Trophoblast cell (in vitro differentiated cells and primary cell): ENCODE results near the gene COL5A1.
A peak's percentile ranks its signal among the peaks of the same experiment; 100 is the strongest.

Experiments
- DNase-seq, 2 donors: peaks; one replicate each; pipeline ENCODE4 v3.0.0-alpha.2; 2016
- H2AFZ ChIP-seq: 2 replicates; pipeline ENCODE4 v1.6.1; 2013; ENCODE audit warnings: low read length, moderate library complexity, mild to moderate bottlenecking; ENCODE audit not compliant: insufficient read depth, poor library complexity
- H2AK5ac ChIP-seq: 2 replicates; pipeline ENCODE4 v1.6.1; 2013; ENCODE audit warnings: mild to moderate bottlenecking, low read length
- H2BK120ac ChIP-seq: 2 replicates; pipeline ENCODE4 v1.6.1; 2013; ENCODE audit warnings: low read length, mild to moderate bottlenecking, moderate library complexity; ENCODE audit not compliant: insufficient read depth, poor library complexity
- H2BK12ac ChIP-seq: 2 replicates; pipeline ENCODE4 v1.6.1; 2013; ENCODE audit warnings: mild to moderate bottlenecking, low read length, moderate library complexity
- H2BK5ac ChIP-seq: 2 replicates; pipeline ENCODE4 v1.6.1; 2013; ENCODE audit warnings: low read length, low read depth, moderate library complexity, mild to moderate bottlenecking; ENCODE audit not compliant: poor library complexity
- H3K14ac ChIP-seq: 2 replicates; pipeline ENCODE4 v1.6.1; 2013; ENCODE audit warnings: mild to moderate bottlenecking, low read length
- H3K18ac ChIP-seq: 2 replicates; pipeline ENCODE4 v1.6.1; 2013; ENCODE audit warnings: mild to moderate bottlenecking, low read length
- H3K23ac ChIP-seq: 2 replicates; pipeline ENCODE4 v1.6.1; 2013; ENCODE audit warnings: low read length
- H3K27ac ChIP-seq: 2 replicates; pipeline ENCODE4 v1.5.1; 2013; ENCODE audit warnings: low read depth, mild to moderate bottlenecking, inconsistent platforms, low read length, moderate library complexity
- H3K27me3 ChIP-seq: 2 replicates; pipeline ENCODE4 v1.6.1; 2013; ENCODE audit warnings: inconsistent platforms, mild to moderate bottlenecking, low read length, moderate library complexity; ENCODE audit not compliant: insufficient read depth
- H3K36me3 ChIP-seq, 2 experiments: 1 replicate in 1 of 2; 2 replicates in 1 of 2; pipeline ENCODE4 v1.6.1; 2013; ENCODE audit warnings: low read length in 2 of 2, mild to moderate bottlenecking in 2 of 2, moderate library complexity in 1 of 2; ENCODE audit not compliant: insufficient read depth in 2 of 2, control insufficient read depth in 1 of 2
- H3K4ac ChIP-seq: 2 replicates; pipeline ENCODE4 v1.6.1; 2013; ENCODE audit warnings: low read depth, mild to moderate bottlenecking, low read length, moderate library complexity
- H3K4me1 ChIP-seq, 2 experiments: 1 replicate in 1 of 2; 2 replicates in 1 of 2; pipeline ENCODE4 v1.6.1; 2013; ENCODE audit warnings: low read length in 2 of 2, mild to moderate bottlenecking in 2 of 2, moderate library complexity in 1 of 2; ENCODE audit not compliant: insufficient read depth in 2 of 2, control insufficient read depth in 1 of 2
- H3K4me2 ChIP-seq: 2 replicates; pipeline ENCODE4 v1.6.1; 2013; ENCODE audit warnings: inconsistent platforms, mild to moderate bottlenecking, low read length, moderate library complexity
- H3K4me3 ChIP-seq: 2 replicates; pipeline ENCODE4 v1.5.1; 2013; ENCODE audit warnings: mild to moderate bottlenecking, low read depth, low read length, inconsistent platforms
- H3K79me1 ChIP-seq: one replicate; pipeline ENCODE4 v1.6.1; 2013; ENCODE audit warnings: low read length
- H3K79me2 ChIP-seq: 2 replicates; pipeline ENCODE4 v1.6.1; 2013; ENCODE audit warnings: low read length, mild to moderate bottlenecking; ENCODE audit not compliant: control insufficient read depth, insufficient read depth, poor library complexity
- H3K9ac ChIP-seq: 2 replicates; pipeline ENCODE4 v1.6.1; 2013; ENCODE audit warnings: mild to moderate bottlenecking, low read length
- H3K9me3 ChIP-seq: 2 replicates; pipeline ENCODE4 v1.6.1; 2013; ENCODE audit warnings: low read depth, mild to moderate bottlenecking, control low read depth, inconsistent platforms, low read length; ENCODE audit not compliant: insufficient read depth
- H4K12ac ChIP-seq: 2 replicates; pipeline ENCODE4 v1.6.1; 2013; ENCODE audit warnings: low read depth, mild to moderate bottlenecking, low read length, moderate library complexity
- H4K8ac ChIP-seq: 2 replicates; pipeline ENCODE4 v1.6.1; 2013; ENCODE audit warnings: low read depth, mild to moderate bottlenecking, low read length, moderate library complexity
- H4K91ac ChIP-seq: one replicate; pipeline ENCODE4 v1.6.1; 2013; ENCODE audit warnings: low read depth, mild to moderate bottlenecking, low read length, moderate library complexity
- WGBS: extraction: QIAGEN DNeasy Blood & Tissue Kit; methylation state at CpG from one replicate; pipeline ENCODE4 v1.1.7; 2013; ENCODE audit warnings: missing lambda C conversion rate; ENCODE audit not compliant: insufficient read length, insufficient coverage; ENCODE audit errors: extremely low coverage; 5-methylcytosine and 5-hydroxymethylcytosine counted together

The COL5A1 gene

GRCh38 chr9:134698587-134699342, 57.2 kb downstream of the COL5A1 start:
- no peak overlapping the region for H3K27ac ChIP-seq
- peaks cover 0 to 7% of the 10 kb centered on the region in 2 experiments for H3K4me1 ChIP-seq
- no peaks in the 10 kb centered on the region for H3K79me1 ChIP-seq
- H3K9me3 ChIP-seq: peaks cover 3% of the 10 kb centered on the region
- H3K23ac ChIP-seq: no peak overlapping the region
- no peak overlapping the region for H2AFZ ChIP-seq
- peak overlapping the region; percentile 16 for H3K18ac ChIP-seq
- H3K4me2 ChIP-seq: no peak overlapping the region
- H3K36me3 ChIP-seq: peaks cover 71 to 75% of the 10 kb centered on the region in 2 experiments
- no CpG with 5 or more reads among the region's 19 CpGs for WGBS
- H3K4ac ChIP-seq: no peak overlapping the region
- DNase-seq: peak; percentile 56 to 74
- H3K27me3 ChIP-seq: no peaks in the 10 kb centered on the region
- no peak overlapping the region for H2AK5ac ChIP-seq
- no peak overlapping the region for H3K4me3 ChIP-seq
- H3K9ac ChIP-seq: no peak overlapping the region
- no peak overlapping the region for H3K14ac ChIP-seq
- no peak overlapping the region for H4K8ac ChIP-seq
- no peaks in the 10 kb centered on the region for H3K79me2 ChIP-seq
- no peak overlapping the region for H4K91ac ChIP-seq
- no peak overlapping the region for H2BK120ac ChIP-seq
- H4K12ac ChIP-seq: no peak overlapping the region
- H2BK12ac ChIP-seq: no peak overlapping the region
- no peak overlapping the region for H2BK5ac ChIP-seq

GRCh38 chr9:134699343-134699740, 57.7 kb downstream of the COL5A1 start:
- H3K9ac ChIP-seq: no peak overlapping the region

GRCh38 chr9:134700636-134701350, 59.2 kb downstream of the COL5A1 start:
- Histone ChIP-seq H3K9ac (no peak overlapping the region), H4K8ac (no peak overlapping the region), H2AFZ (no peak overlapping the region), H3K23ac (no peak overlapping the region), H3K4ac (no peak overlapping the region), H3K4me3 (no peak overlapping the region), H4K12ac (no peak overlapping the region), H2AK5ac (no peak overlapping the region), H3K4me2 (no peak overlapping the region), H3K4me1 (peaks cover 0 to 7% of the 10 kb centered on the region in 2 experiments), H3K18ac (no peak overlapping the region), H3K14ac (no peak overlapping the region), H2BK5ac (no peak overlapping the region), H2BK120ac (no peak overlapping the region), H3K9me3 (peaks cover 3% of the 10 kb centered on the region), H3K27ac (no peak overlapping the region), H3K79me1 (no peaks in the 10 kb centered on the region), H3K79me2 (no peaks in the 10 kb centered on the region), H3K36me3 (peaks cover 69 to 74% of the 10 kb centered on the region in 2 experiments), H3K27me3 (no peaks in the 10 kb centered on the region), H2BK12ac (no peak overlapping the region), H4K91ac (no peak overlapping the region)
- no CpG with 5 or more reads among the region's 30 CpGs for WGBS
- no peak for DNase-seq

More at GRCh38 chr9:134699343-134699740, 57.7 kb downstream of the COL5A1 start:
- H2BK120ac ChIP-seq: no peak overlapping the region
- H2AFZ ChIP-seq: no peak overlapping the region
- peaks cover 3% of the 10 kb centered on the region for H3K9me3 ChIP-seq
- H3K27ac ChIP-seq: no peak overlapping the region
- H2BK5ac ChIP-seq: no peak overlapping the region
- no peak overlapping the region for H4K12ac ChIP-seq
- H3K79me1 ChIP-seq: no peaks in the 10 kb centered on the region
- H3K4me1 ChIP-seq: peaks cover 0 to 7% of the 10 kb centered on the region in 2 experiments
- H3K27me3 ChIP-seq: no peaks in the 10 kb centered on the region
- no peak overlapping the region for H2AK5ac ChIP-seq
- H4K91ac ChIP-seq: no peak overlapping the region
- peak overlapping the region; percentile 22 for H3K18ac ChIP-seq
- no peak for DNase-seq
- no CpG with 5 or more reads among the region's 6 CpGs for WGBS
- H3K4me3 ChIP-seq: no peak overlapping the region
- no peak overlapping the region for H3K4ac ChIP-seq
- H3K79me2 ChIP-seq: no peaks in the 10 kb centered on the region
- no peak overlapping the region for H3K14ac ChIP-seq
- H4K8ac ChIP-seq: no peak overlapping the region
- no peak overlapping the region for H3K23ac ChIP-seq
- no peak overlapping the region for H3K4me2 ChIP-seq
- peaks cover 70 to 74% of the 10 kb centered on the region in 2 experiments for H3K36me3 ChIP-seq
- H2BK12ac ChIP-seq: no peak overlapping the region

DNA sequence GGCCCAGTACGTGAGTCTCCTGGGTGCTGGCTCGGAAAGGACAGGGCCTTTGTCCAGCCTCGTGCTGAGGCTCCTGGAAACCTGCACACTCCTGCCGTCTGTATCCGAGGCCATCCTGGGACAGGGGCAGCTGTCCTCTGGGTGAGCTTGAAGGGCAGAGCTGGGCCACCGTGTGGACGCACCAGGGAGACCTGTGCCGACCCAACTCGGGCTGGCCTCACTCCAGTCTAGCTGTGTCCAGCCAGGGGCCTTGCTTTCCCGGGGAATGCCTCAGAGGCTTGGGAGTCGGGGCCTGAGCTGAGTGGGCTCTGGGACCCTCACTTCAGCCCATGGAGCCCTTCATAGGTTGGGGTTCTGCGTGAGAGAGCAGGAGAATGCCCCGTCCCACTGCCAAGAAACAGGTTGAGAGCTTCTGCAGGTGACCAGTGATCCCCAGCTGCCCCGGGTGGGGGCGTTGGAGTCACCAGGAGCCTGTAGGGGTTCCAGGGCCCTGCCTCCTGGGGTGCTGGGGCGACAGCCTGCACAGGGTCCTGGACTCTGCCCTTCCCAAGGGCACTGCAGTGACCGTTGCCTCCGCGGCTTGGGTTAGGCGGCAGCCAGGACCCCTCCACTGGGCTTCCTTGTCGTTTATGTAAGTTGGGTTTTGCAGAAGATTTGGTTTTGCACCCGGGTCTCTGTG, 60.1 kb downstream of the COL5A1 start:
- no peak overlapping the region for H3K4me2 ChIP-seq
- no peak overlapping the region for H3K9ac ChIP-seq
- H4K8ac ChIP-seq: no peak overlapping the region
- H2BK12ac ChIP-seq: no peak overlapping the region
- no peak overlapping the region for H3K4me3 ChIP-seq
- H2AFZ ChIP-seq: no peak overlapping the region
- peaks cover 3% of the 10 kb centered on the region for H3K9me3 ChIP-seq
- H3K36me3 ChIP-seq: peaks cover 77 to 80% of the 10 kb centered on the region in 2 experiments
- no peak overlapping the region for H3K14ac ChIP-seq
- H2AK5ac ChIP-seq: no peak overlapping the region
- no peaks in the 10 kb centered on the region for H3K79me1 ChIP-seq
- H4K91ac ChIP-seq: no peak overlapping the region
- no CpG with 5 or more reads among the region's 22 CpGs for WGBS
- H2BK5ac ChIP-seq: no peak overlapping the region
- H3K18ac ChIP-seq: peak overlapping the region; percentile 42
- H4K12ac ChIP-seq: no peak overlapping the region
- H2BK120ac ChIP-seq: no peak overlapping the region
- H3K4me1 ChIP-seq: peaks cover 3 to 8% of the 10 kb centered on the region in 2 experiments
- DNase-seq: no peak
- H3K79me2 ChIP-seq: peaks cover under 1% of the 10 kb centered on the region
- H3K4ac ChIP-seq: peak overlapping the region; percentile 3
- H3K23ac ChIP-seq: no peak overlapping the region
- H3K27me3 ChIP-seq: no peaks in the 10 kb centered on the region
- H3K27ac ChIP-seq: no peak overlapping the region
